Measurements from ENCODE around the gene SAMD4B.

GRCh38 chr19:39325778-39326665 is 16.2 kb upstream of the SAMD4B start:
- no peak for TF ChIP-seq CTCF (IDR thresholded peaks at IDR 0.05 in 8 of 11, conservative IDR thresholded peaks at IDR 0.05 in 3 of 11)
- no peak for TF ChIP-seq POLR2A (IDR thresholded peaks at IDR 0.05)
